ENCODE data around the gene TXNRD2.
A peak's percentile ranks its signal among the peaks of the same experiment; 100 is the strongest.

The TXNRD2 gene

GRCh38 chr22:19965771-19966709, 24.4 kb upstream of the TXNRD2 start:
- DNase-seq: peak; percentile 37

GRCh38 chr22:19964701-19965386, 23.2 kb upstream of the TXNRD2 start:
- no peak for DNase-seq

- DNase-seq: no peak
Observed at GRCh38 chr22:19963863-19964642, 22.4 kb upstream of the TXNRD2 start.

GRCh38 chr22:19962909-19963806, 21.5 kb upstream of the TXNRD2 start:
- DNase-seq: peak; percentile 24

- peak; percentile 79 for DNase-seq
Observed at GRCh38 chr22:19962246-19962908, 20.8 kb upstream of the TXNRD2 start.

GRCh38 chr22:19961868-19962245, 20.2 kb upstream of the TXNRD2 start:
- no peak for DNase-seq

- DNase-seq: no peak
Observed at GRCh38 chr22:19961201-19961580, 19.6 kb upstream of the TXNRD2 start.

GRCh38 chr22:19960491-19961200, 19.0 kb upstream of the TXNRD2 start:
- DNase-seq: no peak

- DNase-seq: no peak
Observed at GRCh38 chr22:19959587-19960490, 18.2 kb upstream of the TXNRD2 start.

GRCh38 chr22:19959043-19959586, 17.5 kb upstream of the TXNRD2 start:
- DNase-seq: no peak

GRCh38 chr22:19958083-19959042, 16.7 kb upstream of the TXNRD2 start:
- DNase-seq: no peak

- no peak for DNase-seq
Observed at GRCh38 chr22:19957445-19957844, 15.8 kb upstream of the TXNRD2 start.

GRCh38 chr22:19955241-19956128, 13.9 kb upstream of the TXNRD2 start:
- peak; percentile 1 for DNase-seq

- no peak for DNase-seq
Observed at GRCh38 chr22:19951346-19951745, 9.7 kb upstream of the TXNRD2 start.

GRCh38 chr22:19948057-19948760, 6.6 kb upstream of the TXNRD2 start:
- no peak for DNase-seq
